Raji (cell line): ENCODE measurements around the gene SLC37A1.

Experiments
- POLR2A ChIP-seq: IDR thresholded peaks from 2 replicates; pipeline ENCODE4 v1.6.1; 2011; ENCODE audit warnings: low read depth, low read length, control low read depth; ENCODE audit not compliant: insufficient read depth

SLC37A1 gene

DNA sequence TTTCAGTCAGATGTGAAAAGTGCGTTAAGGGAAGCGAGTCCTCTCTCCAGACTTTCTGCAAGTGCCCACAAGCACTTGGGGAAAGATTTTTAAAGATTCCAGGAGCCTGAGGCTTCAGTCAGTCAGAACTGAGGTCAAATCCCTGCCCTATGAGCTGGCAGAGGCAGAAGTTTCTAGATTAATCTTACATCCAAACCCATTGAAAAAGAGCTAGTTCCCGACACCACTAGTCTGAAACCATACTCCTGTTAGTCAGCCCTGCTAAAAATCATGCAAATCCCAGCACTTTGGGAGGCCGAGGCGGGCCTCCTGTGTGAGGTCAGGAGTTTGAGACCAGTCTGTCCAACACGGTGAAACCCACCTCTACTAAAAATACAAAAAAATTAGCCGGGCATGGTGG lies 38.6 kb upstream of the SLC37A1 start:
- TF ChIP-seq POLR2A: no peak

DNA sequence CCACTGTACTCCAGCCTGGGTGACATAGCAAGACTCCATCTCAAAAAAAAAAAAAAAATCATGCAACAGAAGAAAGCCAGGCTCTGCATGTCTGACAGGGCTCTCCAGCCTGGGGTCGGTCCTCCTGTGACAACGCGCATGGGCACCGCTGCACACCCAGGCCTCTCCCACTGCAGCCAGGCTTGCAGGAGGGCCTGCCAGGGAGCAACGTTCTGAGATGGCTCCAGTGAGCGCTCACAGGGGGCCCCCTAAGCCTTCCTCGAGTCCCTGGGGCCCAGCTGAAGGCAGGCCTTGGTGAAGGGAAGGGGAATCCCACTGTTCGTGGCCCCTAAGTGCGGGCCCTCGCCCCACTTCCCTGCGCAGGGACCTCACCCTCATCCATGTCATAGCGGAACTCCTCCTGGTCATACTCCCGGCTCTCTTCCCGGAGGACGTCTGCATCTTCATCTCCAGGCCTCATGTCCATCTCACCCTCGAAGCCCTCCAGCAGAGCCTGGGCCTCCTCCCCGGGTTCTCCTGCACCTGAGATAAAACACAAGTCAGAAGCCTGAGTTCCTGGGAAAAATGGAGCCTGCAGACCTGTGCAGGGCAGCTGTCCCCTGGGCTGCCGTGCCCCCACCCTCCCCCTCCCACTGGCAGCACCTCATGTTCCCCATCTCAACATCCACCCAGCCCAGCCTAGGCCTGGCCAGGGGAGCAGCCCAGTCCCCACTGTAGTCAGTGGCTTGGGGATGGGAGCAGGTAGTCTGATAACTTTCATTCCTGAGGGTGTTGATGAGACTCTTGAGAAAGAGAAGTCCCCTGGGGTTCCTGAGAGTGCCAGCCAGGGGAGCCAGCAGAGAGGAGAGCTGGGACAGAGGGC lies 37.9 kb upstream of the SLC37A1 start:
- TF ChIP-seq POLR2A: no peak

DNA sequence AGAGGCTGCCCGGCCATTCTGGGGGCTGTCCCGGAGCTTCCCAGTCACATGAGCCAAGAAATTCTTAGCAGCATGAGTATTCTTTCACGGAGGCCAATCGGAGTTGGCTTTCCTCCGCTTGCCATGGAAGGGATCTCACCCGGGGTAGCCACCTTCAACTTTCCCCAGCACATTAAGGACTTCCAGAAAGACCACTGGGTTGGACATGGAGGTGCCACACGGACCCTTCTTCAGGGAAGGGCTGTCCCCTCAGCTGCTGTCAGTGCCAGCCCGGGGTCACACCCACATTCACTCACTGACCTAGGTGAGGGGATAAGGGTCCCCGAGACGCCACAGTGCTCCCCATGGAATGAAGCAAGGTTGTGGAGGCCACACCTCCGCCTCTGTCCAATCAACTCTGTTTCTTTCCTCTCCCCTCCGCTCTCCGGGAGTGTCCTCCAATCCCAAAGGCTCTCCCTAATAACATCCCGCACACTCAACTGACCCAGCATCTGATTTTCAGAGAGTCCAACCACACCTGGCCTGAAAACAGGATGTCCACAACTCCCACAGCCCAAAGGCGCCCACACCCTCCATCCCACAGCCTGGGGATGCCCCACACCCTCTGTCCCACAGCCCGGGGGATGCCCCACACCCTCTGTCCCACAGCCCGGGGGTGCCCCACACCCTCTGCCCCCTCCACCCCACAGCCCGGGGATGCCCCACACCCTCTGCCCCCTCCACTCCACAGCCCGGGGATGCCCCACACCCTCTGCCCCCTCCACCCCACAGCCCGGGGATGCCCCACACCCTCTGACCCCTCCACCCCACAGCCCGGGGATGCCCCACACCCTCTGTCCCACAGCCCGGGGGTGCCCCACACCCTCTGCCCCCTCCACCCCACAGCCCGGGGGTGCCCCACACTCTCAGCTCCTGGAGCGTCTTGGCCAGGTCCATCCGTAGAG lies 37.0 kb upstream of the SLC37A1 start:
- no peak for TF ChIP-seq POLR2A

DNA sequence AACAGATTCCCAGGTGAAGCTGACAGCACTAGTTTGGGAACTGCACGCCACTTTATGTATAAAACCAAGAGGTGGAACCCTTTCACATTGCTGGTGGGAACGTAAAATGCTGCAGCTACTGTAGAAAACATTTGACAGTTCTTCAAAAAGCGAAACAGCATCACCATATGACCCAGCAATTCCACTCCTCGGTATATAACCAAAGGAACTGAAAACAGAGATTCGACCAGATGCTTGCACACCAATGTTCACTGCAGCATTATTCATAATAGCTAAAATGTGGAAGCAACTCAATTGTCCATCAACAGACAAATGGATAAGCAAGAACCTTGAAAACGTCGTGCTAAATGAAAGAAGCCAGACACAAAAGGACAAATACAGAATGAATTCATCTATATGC lies 35.1 kb upstream of the SLC37A1 start:
- TF ChIP-seq POLR2A: no peak

DNA sequence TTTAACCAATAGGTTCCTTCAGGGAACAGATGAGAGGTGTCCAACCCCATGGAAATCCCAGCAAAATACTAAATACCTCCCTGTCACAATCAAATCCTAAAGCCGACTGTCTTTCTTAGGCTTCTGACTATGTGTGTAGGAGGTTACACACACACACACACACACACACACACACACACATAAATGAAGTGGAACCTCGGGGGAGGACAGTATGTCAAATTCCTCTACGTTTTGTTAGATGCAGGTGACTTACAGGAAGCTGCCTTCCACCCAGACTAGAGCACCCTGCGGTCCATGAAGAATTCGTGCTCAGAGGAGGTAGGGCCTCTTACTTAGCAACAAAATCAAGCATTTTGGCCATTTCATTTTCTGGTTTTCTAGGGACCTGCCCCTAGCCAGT lies 34.1 kb upstream of the SLC37A1 start:
- TF ChIP-seq POLR2A: no peak

DNA sequence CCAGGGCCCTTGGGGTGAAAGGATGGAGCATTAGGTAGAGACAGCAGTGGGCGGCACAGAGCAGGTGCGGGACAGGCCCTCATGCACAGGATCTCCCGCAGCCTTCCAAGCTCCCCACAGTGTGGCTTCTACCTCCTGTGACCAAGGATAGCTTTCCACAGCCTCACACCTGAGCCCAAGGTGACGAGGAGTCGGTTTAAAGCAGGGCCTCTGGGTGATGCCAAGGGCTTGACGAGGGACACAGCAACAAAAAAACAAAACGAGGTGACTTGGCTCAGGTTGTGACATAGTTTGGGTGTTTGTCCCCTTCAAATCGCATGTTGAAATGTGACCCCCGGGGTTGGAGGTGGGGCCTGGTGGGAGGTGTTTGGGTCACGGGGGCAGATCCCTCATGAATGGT lies 32.9 kb upstream of the SLC37A1 start:
- no peak for TF ChIP-seq POLR2A

DNA sequence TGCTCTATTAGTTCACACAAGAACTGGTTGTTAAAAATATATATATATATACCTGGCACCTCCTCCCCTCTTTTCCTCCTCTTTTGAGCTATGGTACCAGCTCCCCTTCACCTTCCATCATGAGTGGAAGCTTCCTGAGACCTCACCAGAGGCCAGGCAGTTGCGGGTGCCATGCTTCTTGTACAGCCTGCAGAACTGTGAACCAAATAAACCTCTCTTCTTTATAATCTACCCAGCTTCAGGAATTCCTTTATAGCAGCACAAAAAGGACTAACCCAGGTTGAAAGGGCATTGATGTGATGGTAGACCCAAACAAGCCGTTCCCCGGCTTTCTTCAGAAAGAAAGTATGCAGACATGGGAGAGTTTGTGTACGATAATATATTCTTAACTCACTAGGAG lies 32.5 kb upstream of the SLC37A1 start:
- TF ChIP-seq POLR2A: no peak

DNA sequence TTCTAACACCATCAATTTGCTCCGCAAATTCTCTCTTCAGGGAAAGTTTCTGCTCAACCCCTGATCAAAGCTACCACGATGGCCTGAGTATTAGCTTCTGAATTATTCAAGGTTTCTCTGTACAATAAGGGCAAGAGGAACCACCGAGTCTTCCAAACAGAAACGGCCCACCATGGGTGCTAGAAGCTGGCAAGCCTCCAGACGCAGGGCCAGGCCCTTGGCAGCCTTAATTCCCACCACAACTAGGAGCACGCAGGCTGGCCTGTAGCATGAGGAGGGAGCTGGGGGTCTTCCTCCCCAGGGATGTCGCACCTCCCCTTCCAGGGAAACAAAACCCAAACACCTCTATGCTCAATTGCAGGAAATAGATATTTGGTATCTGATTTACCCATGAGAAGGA lies 28.7 kb upstream of the SLC37A1 start:
- TF ChIP-seq POLR2A: no peak

DNA sequence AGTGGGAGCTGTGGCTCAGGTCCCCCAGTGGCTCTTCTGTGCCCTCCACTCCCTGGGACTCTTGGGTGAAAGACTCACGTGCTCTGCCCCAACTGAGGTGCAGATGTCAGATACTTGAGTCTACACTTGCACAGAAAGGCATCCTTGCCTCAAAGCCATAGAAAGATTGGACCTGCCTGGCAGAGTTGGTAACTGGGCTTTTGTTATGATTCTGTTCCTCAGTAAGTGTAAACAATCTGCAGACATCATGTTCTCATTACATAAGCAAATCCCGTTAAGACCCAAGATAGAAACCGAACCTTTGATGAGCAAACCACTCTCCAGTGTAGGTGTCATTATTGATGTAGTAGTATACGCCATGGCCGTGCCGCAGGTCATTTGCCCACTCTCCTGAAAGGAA lies 27.6 kb upstream of the SLC37A1 start:
- TF ChIP-seq POLR2A: no peak

DNA sequence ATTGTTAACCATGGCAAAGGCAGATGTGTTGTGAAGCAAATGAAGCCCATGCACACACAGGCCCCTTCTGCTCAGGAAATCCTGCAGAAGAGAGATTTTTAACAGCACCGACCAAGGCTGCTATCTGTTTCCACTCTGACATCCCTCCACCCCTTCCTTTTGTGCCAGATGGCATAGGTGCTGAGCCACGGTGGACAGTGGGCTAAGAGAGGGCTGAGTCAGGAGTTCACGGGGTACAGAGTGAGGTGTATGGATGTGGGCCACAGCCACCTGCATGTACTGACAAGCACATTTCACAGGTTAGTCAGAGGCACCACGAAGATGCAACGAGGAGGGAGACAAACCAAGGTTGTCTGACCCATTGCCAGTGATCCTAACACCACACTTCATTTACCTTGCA lies 27.1 kb upstream of the SLC37A1 start:
- TF ChIP-seq POLR2A: no peak

DNA sequence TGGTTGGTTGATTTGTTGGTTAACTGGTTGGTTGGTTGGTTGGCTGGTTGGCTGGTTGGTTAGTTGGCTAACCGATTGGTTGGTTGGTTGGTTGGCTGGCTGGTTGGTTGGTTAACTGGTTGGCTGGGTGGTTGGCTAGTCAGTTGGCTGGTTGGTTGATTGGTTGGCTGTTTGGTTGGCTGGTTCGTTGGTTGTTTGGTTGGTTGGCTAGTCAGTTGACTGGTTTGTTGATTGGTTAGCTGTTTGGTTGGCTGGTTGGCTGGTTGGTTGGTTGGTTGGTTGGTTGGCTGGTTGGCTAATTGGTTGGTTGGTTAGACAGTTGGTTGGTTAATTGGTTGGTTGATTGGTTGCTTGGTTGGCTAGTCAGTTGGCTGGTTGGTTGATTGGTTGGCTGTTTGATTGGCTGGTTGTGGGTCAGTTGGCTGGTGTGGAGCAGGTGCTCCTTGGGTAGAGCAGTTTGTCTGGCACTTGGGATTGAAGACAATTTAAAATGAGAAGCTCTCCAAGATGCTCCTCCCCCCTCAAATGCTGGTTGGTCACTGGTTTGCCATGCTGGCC lies 24.6 kb upstream of the SLC37A1 start:
- no peak for TF ChIP-seq POLR2A

DNA sequence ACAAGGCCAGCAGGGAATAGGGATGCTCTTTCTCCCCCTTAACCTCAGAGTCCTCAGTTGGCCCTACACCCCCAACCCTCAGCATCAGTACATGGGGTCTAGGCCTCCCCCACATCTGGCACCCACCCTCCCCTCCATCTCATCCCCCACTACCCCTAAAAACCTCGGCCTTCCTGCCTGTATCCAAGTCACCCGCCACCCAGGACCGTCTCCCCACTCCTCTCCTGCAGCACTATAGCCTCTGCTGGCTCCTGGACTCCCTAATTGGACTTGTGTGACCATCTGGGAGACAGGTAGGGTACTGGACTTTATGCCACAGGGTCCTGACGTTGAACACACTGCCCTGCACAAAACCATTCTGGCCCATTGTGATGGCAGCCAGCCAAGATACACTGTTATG lies 23.7 kb upstream of the SLC37A1 start:
- TF ChIP-seq POLR2A: no peak

DNA sequence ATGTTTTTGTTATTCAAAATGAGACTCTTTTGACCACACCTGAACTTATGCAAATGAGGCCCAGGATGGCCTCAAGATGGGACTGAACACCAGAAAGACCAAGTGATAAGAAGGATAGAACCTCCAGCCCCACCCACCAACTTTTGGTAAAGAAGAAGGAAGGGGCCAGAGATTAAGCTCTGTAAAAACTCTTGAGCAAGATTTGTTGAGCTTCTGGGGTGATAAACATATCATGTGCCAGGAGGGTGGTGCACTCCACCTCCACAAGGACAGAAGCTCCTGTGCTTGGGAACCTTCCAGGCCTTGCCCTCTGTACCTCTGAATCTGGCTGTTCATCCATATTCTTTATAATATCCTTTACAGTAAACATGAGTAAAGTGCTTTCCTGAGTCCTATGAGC lies 22.9 kb upstream of the SLC37A1 start:
- no peak for TF ChIP-seq POLR2A

DNA sequence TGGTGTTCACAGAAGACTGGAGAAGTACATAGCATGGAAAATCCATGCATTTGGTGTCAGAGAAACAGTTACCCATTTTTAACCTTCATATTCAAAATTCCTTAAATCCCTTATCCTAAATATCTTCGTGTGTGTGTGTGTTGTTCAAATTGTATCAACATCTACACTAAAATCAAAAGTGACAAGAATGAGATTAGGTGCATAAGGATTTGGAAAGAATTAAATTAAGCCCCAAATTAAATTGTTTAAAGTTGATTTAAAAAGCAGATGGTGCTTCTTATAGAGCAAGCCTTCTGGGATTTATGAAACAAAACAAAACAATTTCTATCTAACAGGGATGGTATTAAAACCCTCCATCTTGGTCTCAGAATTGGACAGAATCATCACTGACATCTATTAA lies 22.3 kb upstream of the SLC37A1 start:
- no peak for TF ChIP-seq POLR2A

DNA sequence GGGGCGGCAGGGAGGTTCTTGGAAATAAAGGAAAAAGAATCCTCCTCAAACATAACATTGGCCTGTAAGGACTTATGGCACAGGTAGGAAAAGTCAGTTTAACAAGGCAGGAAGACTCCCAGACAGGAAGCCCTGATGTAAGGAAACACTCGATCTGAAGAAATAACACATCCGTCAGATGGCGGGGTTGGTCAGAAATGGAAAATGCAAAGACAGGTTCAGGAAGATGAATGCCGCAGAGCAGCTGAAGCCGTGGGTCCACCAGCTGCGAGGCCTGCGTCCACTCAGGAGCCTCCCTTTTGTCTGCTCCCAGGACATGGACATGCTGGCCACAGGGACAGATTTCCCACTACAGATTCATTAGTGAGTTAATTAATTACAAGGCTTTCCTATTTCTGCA lies 21.5 kb upstream of the SLC37A1 start:
- TF ChIP-seq POLR2A: no peak
